Measurements from ENCODE around the gene RADIL. TPM values are rescaled to one million over a fixed set of nuclear protein-coding genes. Genes with fewer than 3 reads are reported as not detected.

RADIL gene
- total and polyA plus RNA-seq, 9 of the 15 experiments (the other 6 are each of a cell fraction or from before 2014, with no cell fraction given): 0.06 to 8.1 (median 1.9) TPM; not detected in 1

GRCh38 chr7:4775250-4775847 is 108.2 kb downstream of the RADIL start, which contains the start of gene AP5Z1 (continued):
- TF ChIP-seq PHF8 (IDR thresholded peaks at IDR 0.05; ENCODE audit: borderline replicate concordance, low read length) (peak; percentile 99), POLR2B (IDR thresholded peaks at IDR 0.05; ENCODE audit: low read depth, partially characterized antibody) (peak; percentile 73), VEZF1 (CRISPR knock-in tag; IDR thresholded peaks at IDR 0.05) (peak; percentile 62), CREB3L1 (IDR thresholded peaks at IDR 0.05; ENCODE audit: borderline replicate concordance, low read depth) (peak; percentile 98), SREBF1 (IDR thresholded peaks at IDR 0.05; ENCODE audit: borderline replicate concordance, low read depth, low read length) (peak; percentile 97), MGA (IDR thresholded peaks at IDR 0.05) (peak; percentile 61), EGR1 (conservative IDR thresholded peaks at IDR 0.05) (peak; percentile 30; the same call in 1 of the 2 replicates), IFI16 (CRISPR knock-in tag; IDR thresholded peaks at IDR 0.05) (no peak), CHD2 (IDR thresholded peaks at IDR 0.05; ENCODE audit: low read depth, low read length) (no peak)
